Ovary (tissue), 9 donors: Measurements from ENCODE around the gene CDC14B. TPM values are rescaled to one million over a fixed set of nuclear protein-coding genes. Genes with fewer than 3 reads are reported as not detected.

Experiments
- DNase-seq, 5 donors: peaks; one replicate each; pipeline ENCODE4 v3.0.0-alpha.2; 2019 to 2020
- H3K27ac ChIP-seq, 2 donors: fragments of 200-600 bp; one replicate each; pipeline versions ENCODE4 v1.5.1 to v1.8.0; 2019 to 2022
- H3K27me3 ChIP-seq: fragments of 200-600 bp; one replicate; pipeline ENCODE4 v1.8.0; 2022
- H3K36me3 ChIP-seq: fragments of 200-600 bp; sonication (generic); one replicate; pipeline ENCODE4 v1.5.1; 2019
- H3K4me1 ChIP-seq: one replicate; pipeline ENCODE4 v1.8.1; 2013; ENCODE audit warnings: mild to moderate bottlenecking, moderate library complexity; ENCODE audit not compliant: insufficient read depth
- H3K4me3 ChIP-seq: fragments of 200-600 bp; sonication (generic); one replicate; pipeline ENCODE4 v1.5.1; 2017
- H3K9me3 ChIP-seq, 2 donors: fragments of 200-600 bp in 1 of 2; sonication (generic) in 1 of 2; one replicate each; pipeline versions ENCODE4 v1.5.1 to v1.8.1; 2013 to 2019; ENCODE audit warnings: mild to moderate bottlenecking in 1 of 2, moderate library complexity in 1 of 2
- CTCF ChIP-seq, 3 donors: fragments of 450-650 bp in 2 of 3; fragments of 200-600 bp in 1 of 3; IDR thresholded peaks; one replicate each; pipeline versions ENCODE4 v1.5.1 to v1.8.0; 2016 to 2022; ENCODE audit warnings: antibody characterized with exemption in 3 of 3, mild to moderate bottlenecking in 1 of 3
- EP300 ChIP-seq: sonication (generic); formaldehyde crosslinking; IDR thresholded peaks from one replicate; pipeline ENCODE4 v1.6.1; 2017; ENCODE audit warnings: antibody characterized with exemption
- POLR2A ChIP-seq: fragments of 450-650 bp; IDR thresholded peaks from one replicate; pipeline ENCODE4 v1.6.1; 2017; ENCODE audit warnings: antibody characterized with exemption, mild to moderate bottlenecking, moderate library complexity
- WGBS, 3 donors: extraction: QIAGEN DNeasy Blood & Tissue Kit in 1 of 3; methylation state at CpG; one replicate each; pipeline versions ENCODE4 v1.1.5 to v1.1.7; 2013 to 2017; 5-methylcytosine and 5-hydroxymethylcytosine counted together
- intact Hi-C, 4 donors: fragments of 100-400 bp; cut with DNase I; formaldehyde crosslinking; loops; one replicate each; pipeline versions ENCODE4 v1.11.0 to v1.15.1; 2022 to 2023
- polyA plus RNA-seq, 2 donors: library from polyadenylated mRNA; stranded (reverse); fragments of 200-250 nt in 1 of 2; fragments of 350-450 nt in 1 of 2; fragmentation: Illumina TruSeq in 1 of 2; extraction: RNeasy Lipid Tissue Mini Kit (QIAGEN cat#74804) in 1 of 2; gene quantifications; one replicate each; pipeline ENCODE4 v1.2.3, GENCODE V29; 2013 to 2014
- total RNA-seq, 7 donors: library from RNA; depleted of rRNA in 2 of 7; stranded (reverse); fragments of >200 nt in 2 of 7; fragmentation: NEBNext Ultra II Directional in 3 of 7; extraction: Animal tissue kit (Norgen Biotek cat#: 25700) in 3 of 7; gene quantifications; one replicate each; pipeline versions ENCODE4 v1.1.0 to v1.2.4, GENCODE V29; 2016 to 2023
- donor health status: DM: no; HTN: no; CAD: no; lungs with moderate emphysema.
- donor health status: DM: no; HTN: no; CAD: no.
- donor health status: Bipolar disorder and iron deficiency.
- donor health status: DM: yes; HTN: yes; CAD: no.
- donor health status: DM: no; HTN: no; CAD: no.
- donor health status: DM: yes; HTN: yes; CAD: no.

Gene CDC14B
- total and polyA plus RNA-seq, 9 donors, result 5.9 to 15.3 (median 11.4) TPM

- WGBS, 3 donors, result 94 to 95% (median 94%) methylated on average over 15 of the region's 15 CpGs
- no peak overlapping the region for H3K4me3 ChIP-seq
- no peak for TF ChIP-seq EP300
- no peak for TF ChIP-seq CTCF (IDR thresholded peaks at IDR 0.05)
- no peak for TF ChIP-seq POLR2A
Observed at GRCh38 chr9:96501633-96502538, 117.8 kb downstream of the CDC14B start.

DNA sequence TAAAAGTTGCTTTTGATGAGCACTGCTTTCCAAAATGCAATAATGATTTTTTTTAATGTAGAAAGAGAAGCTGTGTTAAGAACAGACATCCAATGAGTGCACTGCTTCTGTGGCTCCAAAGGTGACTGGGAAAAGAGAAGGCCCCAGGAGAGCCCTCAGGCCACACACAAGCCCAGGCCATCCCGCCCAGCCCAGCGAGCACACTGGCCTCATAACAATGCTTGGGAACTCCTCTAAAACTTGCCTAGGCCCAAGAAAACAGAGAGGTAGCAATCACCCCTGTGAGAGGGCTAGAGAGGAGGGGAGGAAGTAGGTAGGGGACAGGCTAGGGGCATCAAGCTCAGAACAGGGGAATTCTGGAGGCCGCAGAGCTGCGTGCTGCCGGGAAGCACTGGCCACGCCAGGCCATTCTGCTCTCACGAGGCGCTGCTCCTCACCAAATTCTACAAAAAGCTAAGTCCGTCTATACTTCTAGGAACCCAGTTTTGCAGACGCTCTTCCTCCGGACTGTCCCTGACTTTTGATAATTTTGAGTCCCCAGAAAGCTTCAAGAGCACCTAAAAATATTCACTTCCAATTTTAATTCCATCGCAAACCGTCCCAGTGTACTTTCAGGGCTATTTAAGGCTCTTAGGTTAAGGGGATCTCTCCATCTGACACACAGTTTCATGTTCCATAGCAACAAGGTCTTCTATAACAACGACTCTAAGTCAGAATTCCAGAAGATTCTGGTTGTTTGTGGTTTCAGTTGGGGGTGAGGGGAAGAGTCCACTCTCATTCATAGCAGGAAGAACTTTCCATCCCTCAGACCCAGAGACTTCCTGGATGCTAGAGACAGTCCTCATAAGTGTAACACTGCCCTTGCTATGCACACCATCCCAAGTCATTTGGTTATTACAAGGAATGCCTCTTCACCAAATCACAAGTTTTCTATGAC, 118.7 kb downstream of the CDC14B start:
- H3K4me1 ChIP-seq, result no peaks in the 10 kb centered on the region
- intact Hi-C loops, result no loop called here
- peak in 1 of 5 donors; percentile 14 for DNase-seq
- H3K27me3 ChIP-seq, result no peaks in the 10 kb centered on the region
- TF ChIP-seq CTCF (IDR thresholded peaks at IDR 0.05), result no peak
- TF ChIP-seq POLR2A, result no peak
- TF ChIP-seq EP300, result no peak
- WGBS, 3 donors, result 87 to 92% (median 88%) methylated on average over 14 of the region's 14 CpGs
- no peaks in the 10 kb centered on the region for H3K36me3 ChIP-seq
- no peak overlapping the region for H3K4me3 ChIP-seq
- H3K27ac ChIP-seq, result no peak overlapping the region
- H3K9me3 ChIP-seq, result no peaks in the 10 kb centered on the region

More at GRCh38 chr9:96501633-96502538, 117.8 kb downstream of the CDC14B start:
- Histone ChIP-seq H3K27ac (no peak overlapping the region), H3K27me3 (no peaks in the 10 kb centered on the region), H3K36me3 (no peaks in the 10 kb centered on the region), H3K4me1 (no peaks in the 10 kb centered on the region), H3K9me3 (no peaks in the 10 kb centered on the region)
- intact Hi-C loops, result no loop called here
- no peak for DNase-seq

DNA sequence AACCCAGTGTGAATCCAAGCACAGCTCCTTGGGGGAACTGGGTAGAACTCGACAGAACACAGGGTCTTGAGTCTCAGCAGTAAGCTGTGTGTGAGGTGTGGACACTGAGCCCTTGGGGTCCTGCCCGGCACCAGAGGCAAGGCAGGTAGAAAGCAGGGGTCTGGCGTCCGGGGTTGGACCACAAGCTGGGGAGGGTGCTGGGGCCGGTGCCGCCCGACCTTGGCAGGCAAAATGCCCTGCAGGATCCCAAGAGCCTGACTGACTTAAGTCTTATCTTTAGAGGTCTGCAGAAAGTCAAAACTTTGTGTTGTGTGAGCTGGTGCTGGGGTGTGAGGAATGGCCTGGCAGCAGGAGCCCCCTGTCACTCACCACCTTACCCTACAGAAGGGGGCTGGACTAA, 120.4 kb downstream of the CDC14B start:
- Histone ChIP-seq H3K27ac (no peak overlapping the region), H3K27me3 (no peaks in the 10 kb centered on the region), H3K4me1 (no peaks in the 10 kb centered on the region), H3K9me3 (no peaks in the 10 kb centered on the region), H3K4me3 (no peak overlapping the region), H3K36me3 (no peaks in the 10 kb centered on the region)
- no peak for DNase-seq
- intact Hi-C loops, result no loop called here
- TF ChIP-seq POLR2A (no peak), EP300 (no peak), CTCF (IDR thresholded peaks at IDR 0.05) (no peak)
- 84 to 92% (median 91%) methylated on average over 7 of the region's 7 CpGs for WGBS, 3 donors

GRCh38 chr9:96498796-96499195, 120.8 kb downstream of the CDC14B start:
- H3K4me1 ChIP-seq, result no peaks in the 10 kb centered on the region
- intact Hi-C loops, result no loop called here
- no peak for DNase-seq
- H3K4me3 ChIP-seq, result no peak overlapping the region
- H3K27ac ChIP-seq, result no peak overlapping the region
- TF ChIP-seq CTCF (IDR thresholded peaks at IDR 0.05) (no peak), EP300 (no peak), POLR2A (no peak)
- 80 to 90% (median 83%) methylated on average over 7 of the region's 7 CpGs for WGBS, 3 donors
- no peaks in the 10 kb centered on the region for H3K36me3 ChIP-seq
- H3K9me3 ChIP-seq, result no peaks in the 10 kb centered on the region
- no peaks in the 10 kb centered on the region for H3K27me3 ChIP-seq
